Activated CD4-positive, alpha-beta T cell treated with anti-CD3 and anti-CD28 coated beads, Interleukin-2, amount 10 ng/mL, durations not matched to agents 7 days and 5 days (primary cell): ENCODE data around the gene LPP. TPM values are rescaled to one million over a fixed set of nuclear protein-coding genes. Genes with fewer than 3 reads are reported as not detected.
"Not testable (repeated sequence)": the region's sequence is repeated elsewhere in the genome, so short reads cannot be mapped to it uniquely, and the experiment has no call there.

Source experiments
- CTCF ChIA-PET: fragments of 350-600 bp; sonication (Branson Sonifier 250); formaldehyde crosslinking; loops from one replicate; lab custom pipeline; 2021; ENCODE audit warnings: antibody characterized with exemption; lab: Charles Lee
- POLR2A ChIA-PET: fragments of 350-600 bp; sonication (Branson Sonifier 250); formaldehyde crosslinking; loops from one replicate; lab custom pipeline; 2021; ENCODE audit warnings: antibody characterized with exemption; lab: Charles Lee
- DNase-seq: peaks from one replicate; pipeline ENCODE4 v3.0.0-alpha.2; 2020
- H3K27ac Mint-ChIP-seq: one replicate; pipeline ENCODE4 v1.8.0; 2021; ENCODE audit warnings: mild to moderate bottlenecking, moderate library complexity, mixed read lengths
- H3K27me3 Mint-ChIP-seq: one replicate; pipeline ENCODE4 v1.8.0; 2021; ENCODE audit warnings: mixed read lengths
- H3K36me3 Mint-ChIP-seq: one replicate; pipeline ENCODE4 v1.8.0; 2021; ENCODE audit warnings: low read depth, mixed read lengths
- H3K4me1 Mint-ChIP-seq: one replicate; pipeline ENCODE4 v1.8.0; 2021; ENCODE audit warnings: mixed read lengths
- H3K4me3 Mint-ChIP-seq: one replicate; pipeline ENCODE4 v1.8.0; 2021; ENCODE audit warnings: mild to moderate bottlenecking, moderate library complexity, mixed read lengths
- H3K9me3 Mint-ChIP-seq: one replicate; pipeline ENCODE4 v1.8.0; 2021; ENCODE audit warnings: mixed read lengths
- total RNA-seq, 2 experiments: library from RNA; stranded (reverse); gene quantifications; one replicate each; pipeline ENCODE4 v1.2.3, GENCODE V29; 2021

Gene LPP
- total RNA-seq, 2 experiments from 2014 or later, result 63.6 to 70.3 TPM

DNA sequence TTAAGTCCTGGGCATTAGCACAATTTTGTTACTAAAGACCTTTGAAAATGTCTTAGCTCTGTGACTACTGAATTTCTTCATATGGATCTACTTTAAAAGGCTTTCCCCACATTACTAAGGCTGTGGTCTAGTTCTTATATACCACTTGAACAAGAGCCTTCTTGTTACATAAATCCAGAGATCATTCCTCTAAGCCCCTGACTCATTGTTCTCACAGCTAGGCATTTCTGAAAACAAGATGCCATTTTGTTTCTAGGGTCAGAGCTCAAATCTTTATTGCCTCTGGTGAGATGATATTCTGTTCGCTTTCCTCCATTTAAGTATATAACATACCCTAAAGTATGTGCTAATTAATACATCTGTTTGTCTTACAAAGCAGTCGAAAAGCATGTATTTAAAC is 29.8 kb upstream of the LPP start:
- ChIA-PET POLR2A (no interaction called here), CTCF (no interaction called here)
- no peak overlapping the region for H3K4me3 Mint-ChIP-seq

DNA sequence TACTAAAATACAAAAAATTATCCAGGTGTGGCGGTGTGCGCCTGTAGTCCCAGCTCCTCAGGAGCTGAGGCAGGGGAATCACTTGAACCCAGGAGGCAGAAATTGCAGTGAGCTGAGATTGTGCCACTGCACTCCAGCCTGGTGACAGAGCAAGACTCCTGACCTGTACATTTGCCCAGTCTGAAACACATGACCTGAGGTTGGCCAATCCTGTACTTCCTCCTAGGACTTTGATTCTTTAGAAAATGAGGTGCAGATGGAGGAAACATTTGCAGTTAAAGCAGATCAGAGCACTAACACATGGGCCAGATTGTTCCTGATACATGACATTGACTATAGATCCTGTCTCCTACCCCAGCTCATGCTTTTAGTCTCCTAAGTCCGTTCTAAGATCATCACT is 28.9 kb upstream of the LPP start:
- ChIA-PET POLR2A (no interaction called here), CTCF (interaction anchor here (0.8 kb wide), 1 partner anchor 27 kb away, joined by 4 read pairs; no protein-coding TSS in a partner anchor)
- peaks cover 5% of the 10 kb centered on the region for H3K4me1 Mint-ChIP-seq
- H3K4me3 Mint-ChIP-seq, result no peak overlapping the region
- no peak overlapping the region for H3K27ac Mint-ChIP-seq
- H3K36me3 Mint-ChIP-seq, result no peaks in the 10 kb centered on the region
- H3K27me3 Mint-ChIP-seq, result no peaks in the 10 kb centered on the region
- DNase-seq, result no peak
- H3K9me3 Mint-ChIP-seq, result no peaks in the 10 kb centered on the region

More for the DNA sequence above, 29.8 kb upstream of the LPP start:
- Mint-ChIP-seq H3K27ac (no peak overlapping the region), H3K27me3 (no peaks in the 10 kb centered on the region), H3K9me3 (no peaks in the 10 kb centered on the region), H3K4me1 (peaks cover 5% of the 10 kb centered on the region), H3K36me3 (no peaks in the 10 kb centered on the region)
- no peak for DNase-seq

DNA sequence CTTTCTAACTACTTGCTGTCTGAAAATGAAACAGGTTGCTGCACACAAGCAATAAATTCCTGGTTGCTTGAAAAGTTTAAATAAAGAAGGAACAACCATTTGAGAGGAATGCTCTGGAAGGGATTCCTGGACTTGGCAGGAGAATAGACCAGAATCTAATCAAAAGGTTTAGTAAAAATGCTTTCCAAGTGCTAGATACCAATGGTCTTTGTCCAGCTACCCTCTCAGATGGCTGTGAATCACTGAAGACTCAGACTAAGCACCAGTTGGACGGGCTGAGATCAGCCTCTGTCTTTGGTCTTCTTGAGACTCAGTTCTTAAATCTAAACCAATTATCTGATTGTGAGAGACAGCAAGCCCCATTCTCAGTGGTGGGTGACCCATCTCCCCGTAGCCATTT is 27.7 kb upstream of the LPP start:
- ChIA-PET POLR2A (no interaction called here), CTCF (interaction anchor here (1.1 to 2.4 kb wide), 4 partner anchors 11 to 26 kb away, joined by 3 to 8 read pairs (median 4); no protein-coding TSS in a partner anchor)
- Mint-ChIP-seq H3K27ac (no peak overlapping the region), H3K4me1 (peaks cover 5% of the 10 kb centered on the region), H3K4me3 (no peak overlapping the region), H3K27me3 (no peaks in the 10 kb centered on the region), H3K36me3 (no peaks in the 10 kb centered on the region), H3K9me3 (no peaks in the 10 kb centered on the region)
- DNase-seq, result no peak

DNA sequence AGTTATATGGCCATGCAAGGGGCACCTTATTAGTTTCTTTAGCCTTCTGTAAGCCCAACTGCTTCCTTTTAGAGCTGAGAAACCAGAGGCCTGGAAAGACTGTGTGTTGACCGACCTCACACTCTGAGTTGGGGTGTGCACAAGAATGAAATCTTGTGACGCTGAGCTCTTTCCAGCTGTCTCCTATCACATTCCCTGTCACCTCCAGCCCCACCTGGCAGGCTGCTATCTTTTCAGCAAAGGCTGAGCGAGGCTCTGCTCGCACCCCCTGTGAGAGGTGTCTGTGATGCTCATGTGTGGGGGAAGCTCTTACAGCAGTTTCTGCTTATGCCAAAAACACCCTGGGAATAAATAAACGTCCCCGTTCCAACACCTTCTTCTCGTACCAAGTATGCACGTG is 27.0 kb upstream of the LPP start:
- Mint-ChIP-seq H3K4me1 (peaks cover 5% of the 10 kb centered on the region), H3K27ac (no peak overlapping the region), H3K9me3 (no peaks in the 10 kb centered on the region), H3K4me3 (no peak overlapping the region), H3K27me3 (no peaks in the 10 kb centered on the region), H3K36me3 (no peaks in the 10 kb centered on the region)
- ChIA-PET POLR2A (no interaction called here), CTCF (interaction anchor here (0.6 to 2.4 kb wide), 5 partner anchors 10 to 1078 kb away, joined by 3 to 8 read pairs (median 3); no protein-coding TSS in a partner anchor)
- DNase-seq, result no peak

DNA sequence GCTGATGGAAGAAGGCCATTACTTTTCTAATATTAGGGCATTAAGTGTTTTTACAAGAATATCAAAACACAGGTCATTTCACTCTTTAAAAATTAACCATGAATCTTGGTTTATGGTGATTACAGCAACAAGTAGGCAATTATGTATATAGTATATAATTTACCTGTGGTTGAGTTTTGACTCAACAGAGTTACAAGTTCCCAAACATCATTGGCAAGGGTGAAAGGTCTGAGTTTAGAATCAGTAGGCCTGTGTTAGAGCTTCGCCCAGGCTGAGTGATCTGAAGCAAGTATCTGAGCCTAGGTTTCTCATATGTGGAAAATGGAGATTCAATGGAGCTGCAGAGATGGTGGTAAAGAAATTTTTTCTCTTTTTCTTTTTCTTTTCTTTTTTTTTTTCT is 25.1 kb upstream of the LPP start:
- Mint-ChIP-seq H3K27me3 (no peaks in the 10 kb centered on the region), H3K27ac (no peak overlapping the region), H3K9me3 (peaks cover 5% of the 10 kb centered on the region), H3K4me1 (no peaks in the 10 kb centered on the region), H3K36me3 (no peaks in the 10 kb centered on the region), H3K4me3 (no peak overlapping the region)
- CTCF ChIA-PET, result interaction anchor here (0.7 kb wide), 1 partner anchor 369 kb away, joined by 3 read pairs; no protein-coding TSS in a partner anchor
- DNase-seq, result no peak
- POLR2A ChIA-PET, result no interaction called here

DNA sequence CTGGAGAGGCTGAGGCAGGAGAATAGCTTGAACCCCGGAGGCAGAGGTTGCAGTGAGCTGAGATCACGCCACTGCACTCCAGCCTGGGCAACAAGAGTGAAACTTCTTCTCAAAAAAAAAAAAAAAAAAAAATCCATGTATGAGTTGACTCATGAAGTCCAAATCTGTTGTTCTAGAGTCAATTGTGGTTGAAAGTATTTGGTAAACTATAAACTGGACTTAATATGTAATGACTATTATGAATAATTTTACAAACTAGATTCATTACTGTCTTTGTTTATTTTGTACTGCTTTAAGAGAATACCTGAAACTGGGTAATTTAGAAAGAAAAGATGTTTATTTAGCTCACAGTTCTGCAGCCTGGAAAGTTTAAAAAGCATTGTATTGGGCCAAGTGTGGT is 22.9 kb upstream of the LPP start:
- H3K36me3 Mint-ChIP-seq, POLR2A ChIA-PET, H3K4me1 Mint-ChIP-seq, H3K27me3 Mint-ChIP-seq, H3K9me3 Mint-ChIP-seq, H3K4me3 Mint-ChIP-seq, H3K27ac Mint-ChIP-seq, DNase-seq: not testable (repeated sequence)
- CTCF ChIA-PET, result interaction anchor here (0.7 to 0.9 kb wide), 3 partner anchors 19 to 955 kb away, joined by 3 to 5 read pairs (median 4); partner anchors contain the start of gene BCL6

DNA sequence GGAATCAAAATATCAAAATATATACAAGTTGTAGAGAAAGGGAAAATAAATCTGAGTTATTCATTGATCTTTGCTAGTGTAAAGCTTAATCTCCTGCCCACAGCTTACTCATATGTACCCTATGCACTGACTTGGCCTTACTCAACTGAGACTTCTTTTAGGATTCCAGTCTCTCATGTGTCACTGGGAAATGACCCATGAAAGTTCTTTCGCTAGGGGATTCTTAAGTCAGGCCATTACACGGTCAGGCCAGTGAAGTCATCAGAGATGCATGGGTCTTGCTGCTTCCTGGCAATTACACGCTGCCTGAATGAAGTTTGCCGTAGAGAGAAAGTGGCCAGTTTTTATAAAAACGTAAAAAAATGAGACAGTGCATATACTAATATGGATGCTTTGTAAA is 20.7 kb upstream of the LPP start:
- Mint-ChIP-seq H3K9me3 (peaks cover 9% of the 10 kb centered on the region), H3K4me1 (peaks cover 12% of the 10 kb centered on the region), H3K27ac (no peak overlapping the region), H3K27me3 (no peaks in the 10 kb centered on the region), H3K4me3 (no peak overlapping the region), H3K36me3 (no peaks in the 10 kb centered on the region)
- CTCF ChIA-PET, result interaction anchor here (0.6 to 1.9 kb wide), 4 partner anchors 11 to 1867 kb away, joined by 3 to 7 read pairs (median 4); no protein-coding TSS in a partner anchor
- POLR2A ChIA-PET, result no interaction called here
- no peak for DNase-seq

DNA sequence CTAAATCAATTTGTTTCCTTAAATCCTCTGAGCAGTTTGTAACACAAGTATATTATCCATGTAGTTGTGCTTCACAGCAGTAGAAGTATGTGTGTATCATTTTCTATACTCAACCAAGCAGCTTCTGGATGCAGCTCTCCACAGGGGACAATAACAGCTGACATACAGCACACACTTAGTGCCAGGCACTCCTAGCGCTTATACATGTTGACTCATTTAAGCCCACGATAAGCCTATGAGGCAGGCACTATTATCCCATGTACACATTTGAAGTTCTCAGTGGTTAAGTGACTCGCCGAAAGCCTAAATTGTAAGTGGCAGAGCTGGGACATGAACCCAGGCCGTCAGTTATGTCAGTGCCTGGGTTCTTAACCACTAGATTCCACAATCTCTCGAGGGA is 20.3 kb upstream of the LPP start:
- Mint-ChIP-seq H3K36me3 (no peaks in the 10 kb centered on the region), H3K27me3 (no peaks in the 10 kb centered on the region), H3K4me3 (no peak overlapping the region), H3K4me1 (peaks cover 12% of the 10 kb centered on the region), H3K9me3 (peaks cover 9% of the 10 kb centered on the region), H3K27ac (no peak overlapping the region)
- CTCF ChIA-PET, result interaction anchor here (0.6 to 1.9 kb wide), 4 partner anchors 10 to 1866 kb away, joined by 3 to 7 read pairs (median 4); no protein-coding TSS in a partner anchor
- POLR2A ChIA-PET, result no interaction called here
- no peak for DNase-seq

DNA sequence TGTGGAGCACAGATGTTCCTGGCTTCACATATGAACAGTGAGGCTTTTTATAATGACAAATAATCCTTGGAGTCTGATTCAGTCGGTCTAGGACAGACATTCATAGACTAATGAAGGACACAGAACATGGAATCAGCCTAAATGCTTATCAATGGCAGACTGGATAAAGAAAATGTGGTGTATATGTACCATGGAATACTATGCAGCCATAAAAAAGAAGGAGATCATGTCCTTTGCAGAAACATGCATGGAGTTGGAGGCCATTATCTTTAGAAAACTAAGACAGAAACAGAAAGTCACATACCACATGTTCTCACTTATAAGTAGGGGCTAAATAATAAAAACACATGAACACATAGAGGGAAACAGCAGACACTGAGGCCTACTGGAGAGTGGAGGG is 19.9 kb upstream of the LPP start:
- no peak overlapping the region for H3K4me3 Mint-ChIP-seq
- POLR2A ChIA-PET, result no interaction called here

DNA sequence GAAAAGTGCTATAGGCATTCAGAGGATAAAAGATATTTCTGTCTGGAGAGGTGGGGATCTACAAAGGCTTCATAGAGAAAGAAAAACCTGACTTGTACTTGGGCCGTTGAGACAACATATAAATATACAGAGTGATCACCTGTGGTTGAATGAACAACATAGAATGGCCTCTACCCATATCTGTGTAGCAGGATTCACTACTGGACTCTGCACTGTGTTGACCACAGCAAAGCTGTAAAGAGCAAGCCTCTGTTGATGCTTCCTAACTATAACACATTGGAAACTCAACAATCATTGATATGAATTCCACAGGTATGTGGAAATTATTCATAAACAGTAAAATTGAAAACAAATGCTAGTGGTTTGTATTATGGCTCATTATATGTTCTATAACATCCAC is 19.1 kb upstream of the LPP start:
- Mint-ChIP-seq H3K36me3 (no peaks in the 10 kb centered on the region), H3K27ac (no peak overlapping the region), H3K4me3 (no peak overlapping the region), H3K4me1 (peaks cover 16% of the 10 kb centered on the region), H3K27me3 (no peaks in the 10 kb centered on the region), H3K9me3 (peaks cover 9% of the 10 kb centered on the region)
- no peak for DNase-seq
- ChIA-PET CTCF (interaction anchor here (1.3 to 1.9 kb wide), 2 partner anchors 9 to 396 kb away, joined by 3 to 7 read pairs; no protein-coding TSS in a partner anchor), POLR2A (no interaction called here)

More for the DNA sequence above, 19.9 kb upstream of the LPP start:
- H3K27ac Mint-ChIP-seq, result no peak overlapping the region
- no peak for DNase-seq
- no peaks in the 10 kb centered on the region for H3K36me3 Mint-ChIP-seq
- peaks cover 9% of the 10 kb centered on the region for H3K9me3 Mint-ChIP-seq
- peaks cover 13% of the 10 kb centered on the region for H3K4me1 Mint-ChIP-seq
- H3K27me3 Mint-ChIP-seq, result no peaks in the 10 kb centered on the region
- CTCF ChIA-PET, result interaction anchor here (1.2 to 1.9 kb wide), 2 partner anchors 10 to 18 kb away, joined by 3 to 7 read pairs; no protein-coding TSS in a partner anchor

DNA sequence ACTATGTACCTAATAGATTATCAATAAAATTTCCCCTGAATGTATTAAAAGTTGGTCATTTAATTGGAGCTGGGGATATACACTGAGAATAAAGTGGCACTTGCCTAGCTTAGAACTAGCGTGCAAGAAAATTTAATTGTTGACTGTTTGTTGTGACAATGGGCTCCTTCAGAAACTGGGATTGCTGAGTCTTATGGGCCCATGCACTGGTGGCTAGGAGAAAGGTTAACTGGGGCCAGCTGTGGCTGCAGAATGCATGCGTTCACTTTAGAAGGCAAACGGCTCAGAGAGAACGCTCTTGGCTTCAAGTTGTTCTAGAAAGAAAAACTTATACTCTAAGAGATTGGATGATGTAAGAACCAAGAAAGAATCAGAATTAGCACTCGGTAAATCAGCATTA is 18.7 kb upstream of the LPP start:
- Mint-ChIP-seq H3K27me3 (no peaks in the 10 kb centered on the region), H3K4me1 (peaks cover 16% of the 10 kb centered on the region), H3K9me3 (peaks cover 9% of the 10 kb centered on the region), H3K27ac (no peak overlapping the region), H3K4me3 (no peak overlapping the region), H3K36me3 (no peaks in the 10 kb centered on the region)
- POLR2A ChIA-PET, result no interaction called here
- CTCF ChIA-PET, result interaction anchor here (1.3 kb wide), 1 partner anchor 396 kb away, joined by 3 read pairs; no protein-coding TSS in a partner anchor
- no peak for DNase-seq

DNA sequence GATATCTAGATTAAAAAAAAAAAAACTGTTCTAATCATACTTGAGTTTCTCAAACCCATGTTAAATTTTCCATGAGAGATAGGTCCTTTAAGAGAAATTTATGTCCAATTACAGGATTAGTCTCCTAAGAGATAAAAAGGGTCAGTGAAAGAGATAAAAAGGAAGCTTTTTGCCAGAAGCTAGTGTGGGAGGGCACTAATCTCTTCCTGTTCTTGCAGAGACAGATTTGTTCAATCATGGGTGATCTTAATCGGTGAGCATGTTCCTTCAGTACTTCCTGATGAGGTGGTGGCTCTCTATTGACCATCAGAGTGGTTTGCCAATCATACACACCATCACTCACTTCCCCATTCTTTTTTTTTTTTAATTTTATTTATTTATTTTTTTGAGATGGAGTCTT is 16.9 kb upstream of the LPP start:
- Mint-ChIP-seq H3K27me3 (no peaks in the 10 kb centered on the region), H3K27ac (no peak overlapping the region), H3K36me3 (no peaks in the 10 kb centered on the region), H3K4me3 (no peak overlapping the region), H3K4me1 (peaks cover 16% of the 10 kb centered on the region), H3K9me3 (peaks cover 9% of the 10 kb centered on the region)
- POLR2A ChIA-PET, result no interaction called here
- DNase-seq, result no peak
- CTCF ChIA-PET, result interaction anchor here (1.0 to 1.5 kb wide), 2 partner anchors 10 to 15 kb away, joined by 3 to 4 read pairs; no protein-coding TSS in a partner anchor

DNA sequence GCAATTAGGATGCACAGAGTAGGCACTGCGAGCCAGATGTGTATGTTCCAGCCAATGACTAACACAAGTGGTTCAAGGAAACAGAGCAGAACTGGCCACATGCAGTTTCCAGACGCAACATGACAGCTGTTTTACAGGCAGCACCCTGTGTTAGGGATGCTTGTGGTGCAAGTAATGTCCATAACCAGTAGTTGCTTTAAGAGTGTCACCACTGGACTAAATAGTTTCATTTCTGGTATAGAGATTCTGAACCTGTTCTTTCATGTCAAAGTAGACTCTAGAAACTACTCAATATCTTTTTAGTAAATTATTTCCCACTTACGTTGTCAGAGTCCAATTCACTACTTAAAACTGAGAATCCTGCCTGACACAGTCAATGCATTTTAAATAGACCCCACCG is 14.5 kb upstream of the LPP start:
- H3K36me3 Mint-ChIP-seq, result no peaks in the 10 kb centered on the region
- no peak overlapping the region for H3K27ac Mint-ChIP-seq
- no peaks in the 10 kb centered on the region for H3K9me3 Mint-ChIP-seq
- H3K4me1 Mint-ChIP-seq, result peaks cover 16% of the 10 kb centered on the region
- POLR2A ChIA-PET, result no interaction called here
- no peak for DNase-seq
- no peaks in the 10 kb centered on the region for H3K27me3 Mint-ChIP-seq
- CTCF ChIA-PET, result interaction anchor here (0.5 to 1.3 kb wide), 4 partner anchors 14 to 1127 kb away, joined by 3 to 5 read pairs (median 4); no protein-coding TSS in a partner anchor
- no peak overlapping the region for H3K4me3 Mint-ChIP-seq
